ENCODE results near the gene NKAPL. TPM values are rescaled to one million over a fixed set of nuclear protein-coding genes. Genes with fewer than 3 reads are reported as not detected.
A peak's percentile ranks its signal among the peaks of the same experiment; 100 is the strongest.

Gene NKAPL
- total RNA-seq, 1 experiment from 2014 or later: not detected

- H3K9ac ChIP-seq (ENCODE audit: low read length): no peak overlapping the region
These were observed 45.9 kb upstream of the NKAPL start for GRCh38 chr6:28213213-28213523.

More at GRCh38 chr6:28213213-28213523, 45.9 kb upstream of the NKAPL start:
- ChIA-PET CTCF (no interaction called here), POLR2A (no interaction called here), RAD21 (ENCODE audit: low non-redundant PET in 1 of 2, low total read pairs in 2 of 2, uncharacterized antibody in 2 of 2, unreplicated experiment in 2 of 2) (no interaction called here)
- no peaks in the 10 kb centered on the region for H3K79me2 ChIP-seq (ENCODE audit: insufficient read depth, low read length)
- intact Hi-C loops (cut with micrococcal nuclease): loop anchor here (2.0 to 5.0 kb wide), 2 partner anchors 78 to 311 kb away; no protein-coding TSS in a partner anchor
- no peak overlapping the region for H3K27ac ChIP-seq (ENCODE audit: low read depth, low read length)
- no peaks in the 10 kb centered on the region for H3K9me3 ChIP-seq (ENCODE audit: control insufficient read depth in 1 of 2, insufficient read depth in 1 of 2, low read depth in 1 of 2, low read length in 2 of 2)
- BruUV-seq (replicated peaks): no TSS peak
- H4K20me1 ChIP-seq (ENCODE audit: insufficient read depth): no peaks in the 10 kb centered on the region
- peak overlapping the region; percentile 74 for H3K4me2 ChIP-seq (ENCODE audit: low read length)
- ATAC-seq: no peak
- peaks cover 5 to 15% of the 10 kb centered on the region in 2 experiments; a peak in 3 of 4 replicates for H3K4me1 ChIP-seq (ENCODE audit: control insufficient read depth in 1 of 2, insufficient read depth in 2 of 2, low read length in 2 of 2)
- TF ChIP-seq EZH2phosphoT487 (IDR thresholded peaks at IDR 0.05; ENCODE audit: borderline replicate concordance) (no peak), JUND (IDR thresholded peaks at IDR 0.05) (no peak), CTCF (IDR thresholded peaks at IDR 0.05 in 2 of 3, conservative IDR thresholded peaks at IDR 0.05 in 1 of 3; ENCODE audit: borderline replicate concordance in 1 of 3, insufficient read depth in 1 of 3, low read depth in 2 of 3, low read length in 2 of 3) (no peak), REST (IDR thresholded peaks at IDR 0.05; ENCODE audit: low read depth) (no peak)
- peak overlapping the region in 1 of 2 experiments; percentile 53; a peak in 3 of 4 replicates for H3K4me3 ChIP-seq (replicated peaks in 1 of 2; ENCODE audit: low read depth in 1 of 2, low read length in 2 of 2)
- no peaks in the 10 kb centered on the region for H3K36me3 ChIP-seq (ENCODE audit: control insufficient read depth in 1 of 2, insufficient read depth in 2 of 2, low read length in 2 of 2)
- no peak for DNase-seq (ENCODE audit: low read depth, low spot score)
- H3K9me2 ChIP-seq (ENCODE audit: insufficient read depth): no peaks in the 10 kb centered on the region
- H2AFZ ChIP-seq (ENCODE audit: low read depth, low read length, poor library complexity, severe bottlenecking): peak overlapping the region; percentile 68
- H3K27me3 ChIP-seq (ENCODE audit: insufficient read depth, low read length): no peaks in the 10 kb centered on the region

Data from HCT116 (cell line).